ENCODE data around the gene ZNF350. TPM values are rescaled to one million over a fixed set of nuclear protein-coding genes. Genes with fewer than 3 reads are reported as not detected.

The ZNF350 gene
- total RNA-seq, 1 donor from 2014 or later = 6.5 TPM

DNA sequence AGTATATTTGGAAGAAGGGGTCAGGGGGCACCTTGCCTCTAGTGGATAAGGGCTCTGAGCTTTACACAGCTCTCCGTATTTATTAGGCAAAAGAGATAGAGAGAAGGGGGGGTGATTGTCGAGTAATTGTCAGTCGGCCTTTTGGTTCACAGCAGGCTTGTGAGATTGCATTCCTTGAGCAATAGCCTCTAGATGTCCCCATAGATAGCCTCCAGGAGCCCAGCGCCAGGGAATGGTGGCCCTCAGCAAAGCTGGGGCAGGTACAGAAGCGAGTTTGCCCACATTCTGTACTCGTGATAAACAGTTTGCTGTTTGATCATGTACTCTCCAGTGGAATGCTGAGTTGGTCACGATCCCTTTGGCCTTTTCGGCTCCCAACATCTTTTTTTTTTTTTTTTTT lies 54.7 kb downstream of the ZNF350 start:
- H3K4me3 Mint-ChIP-seq = no peak overlapping the region

DNA sequence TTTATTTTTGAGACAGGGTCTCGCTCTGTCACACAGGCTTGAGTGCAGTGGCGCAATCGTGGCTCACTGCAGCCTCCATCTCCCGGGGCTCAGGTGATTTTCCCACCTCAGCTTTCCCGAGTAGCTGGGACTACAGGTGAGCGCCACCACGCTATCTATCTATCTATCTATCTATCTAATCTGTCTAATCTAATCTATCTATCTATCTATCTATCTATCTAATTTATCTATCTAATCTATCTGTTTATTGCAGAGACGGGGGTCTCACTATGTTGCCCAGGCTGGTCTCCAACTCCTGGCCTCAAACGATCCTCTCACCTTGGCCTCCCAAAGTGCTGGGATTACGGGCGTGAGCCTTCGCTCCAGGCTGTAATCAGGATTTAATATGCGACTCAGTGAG lies 58.8 kb downstream of the ZNF350 start:
- H3K9me3 Mint-ChIP-seq = peaks cover 30% of the 10 kb centered on the region
- TF ChIP-seq, protein P1, sequence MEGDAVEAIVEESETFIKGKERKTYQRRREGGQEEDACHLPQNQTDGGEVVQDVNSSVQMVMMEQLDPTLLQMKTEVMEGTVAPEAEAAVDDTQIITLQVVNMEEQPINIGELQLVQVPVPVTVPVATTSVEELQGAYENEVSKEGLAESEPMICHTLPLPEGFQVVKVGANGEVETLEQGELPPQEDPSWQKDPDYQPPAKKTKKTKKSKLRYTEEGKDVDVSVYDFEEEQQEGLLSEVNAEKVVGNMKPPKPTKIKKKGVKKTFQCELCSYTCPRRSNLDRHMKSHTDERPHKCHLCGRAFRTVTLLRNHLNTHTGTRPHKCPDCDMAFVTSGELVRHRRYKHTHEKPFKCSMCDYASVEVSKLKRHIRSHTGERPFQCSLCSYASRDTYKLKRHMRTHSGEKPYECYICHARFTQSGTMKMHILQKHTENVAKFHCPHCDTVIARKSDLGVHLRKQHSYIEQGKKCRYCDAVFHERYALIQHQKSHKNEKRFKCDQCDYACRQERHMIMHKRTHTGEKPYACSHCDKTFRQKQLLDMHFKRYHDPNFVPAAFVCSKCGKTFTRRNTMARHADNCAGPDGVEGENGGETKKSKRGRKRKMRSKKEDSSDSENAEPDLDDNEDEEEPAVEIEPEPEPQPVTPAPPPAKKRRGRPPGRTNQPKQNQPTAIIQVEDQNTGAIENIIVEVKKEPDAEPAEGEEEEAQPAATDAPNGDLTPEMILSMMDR (conservative IDR thresholded peaks at IDR 0.05) = no peak
- H3K4me1 Mint-ChIP-seq = peaks cover 20% of the 10 kb centered on the region
- peaks cover 50% of the 10 kb centered on the region for H3K36me3 Mint-ChIP-seq (ENCODE audit: low read depth)
- DNase-seq (ENCODE audit: low read depth, low spot score) = no peak
- peak overlapping the region; percentile 100 for H3K4me3 Mint-ChIP-seq
- H3K27me3 Mint-ChIP-seq (ENCODE audit: low read depth) = peaks cover 2% of the 10 kb centered on the region
- peak overlapping the region; percentile 99 for H3K27ac Mint-ChIP-seq (ENCODE audit: unreplicated experiment)

More for the DNA sequence above, 54.7 kb downstream of the ZNF350 start:
- no peaks in the 10 kb centered on the region for H3K27me3 Mint-ChIP-seq (ENCODE audit: low read depth)
- DNase-seq (ENCODE audit: low read depth, low spot score) = no peak
- H3K9me3 Mint-ChIP-seq = peaks cover 16% of the 10 kb centered on the region
- TF ChIP-seq, protein P1 (conservative IDR thresholded peaks at IDR 0.05) = no peak
- no peak overlapping the region for H3K27ac Mint-ChIP-seq (ENCODE audit: unreplicated experiment)
- H3K4me1 Mint-ChIP-seq = peaks cover 15% of the 10 kb centered on the region
- peaks cover 66% of the 10 kb centered on the region for H3K36me3 Mint-ChIP-seq (ENCODE audit: low read depth)

DNA sequence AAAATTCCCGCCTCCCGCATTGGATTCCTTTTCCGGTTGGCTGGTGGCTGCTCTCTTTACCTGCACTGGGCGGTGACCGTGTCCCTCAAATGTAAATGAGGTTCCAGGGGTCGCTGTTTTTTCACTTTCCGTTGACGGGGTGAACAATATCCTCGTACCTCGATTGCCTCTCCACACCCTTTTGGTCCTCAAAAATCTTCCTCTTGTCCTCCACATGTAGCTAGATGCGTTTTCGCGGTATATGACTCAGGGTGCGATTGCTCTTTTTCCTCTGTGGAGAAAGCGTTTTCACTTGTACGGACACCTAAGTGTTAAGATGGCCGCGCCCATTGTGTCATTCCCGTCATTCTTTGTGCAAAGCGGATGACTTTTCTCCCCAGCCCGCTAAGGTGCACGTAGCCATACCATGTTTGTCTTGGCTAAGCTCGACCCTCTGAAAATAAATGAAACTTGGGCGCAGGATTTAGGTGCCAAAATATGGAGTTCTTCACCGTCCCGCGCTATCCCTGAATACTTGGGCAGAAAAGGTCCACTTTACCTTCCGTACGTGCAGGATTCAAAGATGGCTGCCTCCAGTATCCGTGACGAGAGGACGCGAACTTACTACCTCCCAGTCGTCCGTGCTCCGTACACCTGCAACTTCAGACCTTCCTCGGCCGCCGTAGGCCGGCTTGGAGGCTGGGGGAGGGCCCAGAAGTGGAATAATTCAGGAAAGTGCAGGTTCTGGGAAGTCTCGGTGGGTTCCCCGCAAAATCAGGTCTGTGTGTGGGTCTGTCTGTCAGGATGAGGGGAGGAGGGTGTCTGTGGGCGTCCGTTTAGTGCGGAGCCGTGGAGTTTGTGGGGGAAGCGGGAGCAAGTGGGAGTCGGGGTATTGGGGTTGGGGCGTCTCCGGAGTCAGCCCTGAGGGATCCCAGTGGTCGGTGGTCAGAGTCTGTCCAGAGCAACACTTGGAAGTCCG lies 59.6 kb downstream of the ZNF350 start, which contains the start of gene ZNF613:
ZNF613 (plus strand) TSS at position 689 of the 958 bp plus-strand sequence. CDS start 8,749 bp downstream, outside the sequence.
- DNase-seq (ENCODE audit: low read depth, low spot score) = peak; percentile 80
- Mint-ChIP-seq H3K27ac (ENCODE audit: unreplicated experiment) (peak within 1 kb of the TSS; percentile 99), H3K36me3 (ENCODE audit: low read depth) (peaks cover 50% of the 10 kb centered on the region), H3K27me3 (ENCODE audit: low read depth) (peaks cover 2% of the 10 kb centered on the region), H3K9me3 (peaks cover 31% of the 10 kb centered on the region), H3K4me1 (peaks cover 20% of the 10 kb centered on the region), H3K4me3 (peak within 1 kb of the TSS; percentile 100)
- TF ChIP-seq, protein P1 (conservative IDR thresholded peaks at IDR 0.05) = peak; percentile 53

DNA sequence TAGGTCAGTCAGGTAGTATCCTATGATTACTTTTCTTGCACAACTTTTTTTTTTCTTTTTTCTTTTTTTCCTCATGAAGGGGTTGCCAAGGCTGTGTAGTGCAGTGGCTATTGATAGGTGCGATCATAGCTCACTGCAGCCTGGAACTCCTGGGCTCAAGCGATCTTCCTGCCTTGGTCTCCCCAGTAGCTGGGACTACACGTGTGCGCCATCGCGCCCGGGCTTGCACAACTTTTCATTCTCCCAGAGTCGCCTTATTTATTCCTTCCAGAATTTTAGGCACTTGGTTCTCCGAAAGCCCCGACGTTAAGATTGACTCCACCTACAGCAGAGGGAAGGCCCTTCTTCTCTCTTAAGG lies 60.2 kb downstream of the ZNF350 start:
- TF ChIP-seq, protein P1 (conservative IDR thresholded peaks at IDR 0.05) = no peak
- DNase-seq (ENCODE audit: low read depth, low spot score) = no peak
- peak overlapping the region; percentile 100 for H3K4me3 Mint-ChIP-seq
- peaks cover 20% of the 10 kb centered on the region for H3K4me1 Mint-ChIP-seq
- peaks cover 2% of the 10 kb centered on the region for H3K27me3 Mint-ChIP-seq (ENCODE audit: low read depth)
- H3K9me3 Mint-ChIP-seq = peaks cover 36% of the 10 kb centered on the region
- H3K27ac Mint-ChIP-seq (ENCODE audit: unreplicated experiment) = no peak overlapping the region
- peaks cover 50% of the 10 kb centered on the region for H3K36me3 Mint-ChIP-seq (ENCODE audit: low read depth)

DNA sequence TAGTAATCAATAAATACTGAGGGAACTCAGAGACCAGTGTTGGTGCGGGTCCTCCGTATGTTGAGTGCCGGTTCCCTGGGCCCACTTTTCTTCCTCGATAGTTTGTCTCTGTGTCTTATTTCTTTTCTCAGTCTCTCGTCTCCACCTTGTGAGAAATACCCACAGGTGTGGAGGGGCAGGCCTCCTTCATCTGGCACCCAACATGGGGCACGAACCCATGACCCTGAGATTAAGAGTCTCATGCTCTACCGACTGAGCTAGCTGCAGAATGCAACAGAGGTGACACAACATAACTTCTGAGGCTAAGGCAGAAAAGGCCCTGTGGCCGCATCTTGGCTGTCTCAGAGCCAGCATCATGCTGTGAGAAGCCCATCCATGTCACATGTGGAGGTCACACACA lies 64.7 kb downstream of the ZNF350 start:
- peaks cover 2% of the 10 kb centered on the region for H3K27me3 Mint-ChIP-seq (ENCODE audit: low read depth)
- H3K9me3 Mint-ChIP-seq = peaks cover 33% of the 10 kb centered on the region
- peaks cover 33% of the 10 kb centered on the region for H3K36me3 Mint-ChIP-seq (ENCODE audit: low read depth)
- H3K27ac Mint-ChIP-seq (ENCODE audit: unreplicated experiment) = no peak overlapping the region
- TF ChIP-seq, protein P1 (conservative IDR thresholded peaks at IDR 0.05) = no peak
- no peak overlapping the region for H3K4me3 Mint-ChIP-seq
- H3K4me1 Mint-ChIP-seq = peaks cover 6% of the 10 kb centered on the region
- DNase-seq (ENCODE audit: low read depth, low spot score) = no peak
